SU-DHL-6 (cell line): Measurements from ENCODE around the gene TTC16.
"Not testable (repeated sequence)": the region's sequence is repeated elsewhere in the genome, so short reads cannot be mapped to it uniquely, and the experiment has no call there.

ENCODE experiments used
- EZH2phosphoT487 ChIP-seq: fragments of 200-600 bp; sonication (generic), shearing (Covaris generic); conservative IDR thresholded peaks from 2 replicates; pipeline ENCODE4 v1.6.1; 2018; ENCODE audit warnings: mild to moderate bottlenecking, antibody characterized with exemption, low read length, moderate library complexity, mixed read lengths
- TF ChIP-seq, protein P1 (sequence below): fragments of 200-600 bp; sonication (generic); IDR thresholded peaks from one replicate; pipeline ENCODE4 v1.5.1; 2017; ENCODE audit warnings: antibody characterized with exemption, mild to moderate bottlenecking, low read length, moderate library complexity; ENCODE audit not compliant: insufficient read depth, poor library complexity, severe bottlenecking

DNA sequence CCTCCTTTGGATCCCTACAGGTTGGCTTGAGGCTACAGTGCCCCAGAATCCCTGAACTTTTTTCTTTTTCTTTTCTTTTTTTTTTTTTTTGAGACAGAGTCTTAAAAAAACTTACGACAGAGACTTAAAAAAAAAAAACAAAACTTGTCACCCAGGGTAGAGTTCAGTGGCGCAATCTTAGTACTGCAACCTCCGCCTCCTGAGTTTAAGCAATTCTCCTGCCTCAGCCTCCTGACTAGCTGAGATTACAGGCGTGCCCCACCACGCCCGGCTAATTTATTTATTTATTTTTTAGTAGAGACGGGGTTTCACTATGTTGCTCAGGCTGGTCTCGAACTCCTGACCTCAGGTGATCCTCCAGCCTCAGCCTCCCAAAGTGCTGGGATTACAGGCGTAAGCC lies 65.0 kb downstream of the TTC16 start:
- TF ChIP-seq, protein P1, sequence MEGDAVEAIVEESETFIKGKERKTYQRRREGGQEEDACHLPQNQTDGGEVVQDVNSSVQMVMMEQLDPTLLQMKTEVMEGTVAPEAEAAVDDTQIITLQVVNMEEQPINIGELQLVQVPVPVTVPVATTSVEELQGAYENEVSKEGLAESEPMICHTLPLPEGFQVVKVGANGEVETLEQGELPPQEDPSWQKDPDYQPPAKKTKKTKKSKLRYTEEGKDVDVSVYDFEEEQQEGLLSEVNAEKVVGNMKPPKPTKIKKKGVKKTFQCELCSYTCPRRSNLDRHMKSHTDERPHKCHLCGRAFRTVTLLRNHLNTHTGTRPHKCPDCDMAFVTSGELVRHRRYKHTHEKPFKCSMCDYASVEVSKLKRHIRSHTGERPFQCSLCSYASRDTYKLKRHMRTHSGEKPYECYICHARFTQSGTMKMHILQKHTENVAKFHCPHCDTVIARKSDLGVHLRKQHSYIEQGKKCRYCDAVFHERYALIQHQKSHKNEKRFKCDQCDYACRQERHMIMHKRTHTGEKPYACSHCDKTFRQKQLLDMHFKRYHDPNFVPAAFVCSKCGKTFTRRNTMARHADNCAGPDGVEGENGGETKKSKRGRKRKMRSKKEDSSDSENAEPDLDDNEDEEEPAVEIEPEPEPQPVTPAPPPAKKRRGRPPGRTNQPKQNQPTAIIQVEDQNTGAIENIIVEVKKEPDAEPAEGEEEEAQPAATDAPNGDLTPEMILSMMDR = not testable (repeated sequence)
- not testable (repeated sequence) for TF ChIP-seq EZH2phosphoT487
